ENCODE data around the gene HDGFL3. TPM values are rescaled to one million over a fixed set of nuclear protein-coding genes. Genes with fewer than 3 reads are reported as not detected.

The HDGFL3 gene
- total RNA-seq, 2 experiments from 2014 or later = 21.9 to 25.0 TPM

- Mint-ChIP-seq H3K27ac (no peak overlapping the region), H3K27me3 (peaks cover 2% of the 10 kb centered on the region), H3K9me3 (no peaks in the 10 kb centered on the region), H3K36me3 (ENCODE audit: low read depth) (peaks cover 38% of the 10 kb centered on the region), H3K4me3 (no peak overlapping the region), H3K4me1 (peaks cover 9% of the 10 kb centered on the region)
- POLR2A ChIA-PET = no interaction called here
- DNase-seq = no peak
- CTCF ChIA-PET = no interaction called here
Measured at GRCh38 chr15:83114856-83115255, 92.8 kb downstream of the HDGFL3 start.

DNA sequence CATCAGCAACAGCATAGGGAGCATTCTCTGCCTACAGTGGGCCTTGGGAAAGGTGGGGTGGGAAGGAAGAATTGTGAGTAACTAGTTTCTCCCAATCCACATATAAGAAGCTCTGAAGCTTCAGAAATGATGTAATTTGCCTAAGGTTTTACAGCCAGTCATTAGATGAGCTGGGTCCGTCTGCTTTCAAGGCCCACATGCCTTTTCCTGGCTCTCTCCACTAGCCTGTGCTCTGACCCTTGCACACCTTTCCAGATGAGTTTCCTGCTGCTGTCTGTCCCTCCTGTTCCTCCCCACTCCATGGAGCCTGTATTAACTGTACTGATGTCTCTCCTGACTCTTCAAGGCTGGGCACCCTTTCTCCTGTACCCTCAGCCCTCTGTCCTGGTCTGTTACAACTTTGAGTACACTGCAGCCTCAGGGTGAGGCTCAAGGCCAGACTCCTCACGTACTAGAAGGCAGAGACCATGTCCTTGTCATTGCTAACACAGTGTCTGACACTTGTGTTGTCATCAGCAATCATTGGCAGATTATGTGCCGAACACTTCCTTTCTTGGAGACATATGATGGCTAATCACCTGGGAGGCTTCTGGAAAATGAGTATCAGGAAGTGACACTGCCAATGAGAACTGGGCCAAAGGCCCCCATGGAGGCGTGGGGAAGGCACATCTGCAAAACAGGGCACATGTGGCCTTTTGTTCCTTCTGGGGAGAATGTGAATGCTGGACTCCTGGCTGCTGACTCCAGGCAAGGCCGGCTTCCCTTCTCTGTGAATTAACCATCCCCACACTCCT lies 93.5 kb downstream of the HDGFL3 start:
- H3K9me3 Mint-ChIP-seq = no peaks in the 10 kb centered on the region
- H3K4me3 Mint-ChIP-seq = no peak overlapping the region
- H3K27ac Mint-ChIP-seq = no peak overlapping the region
- peaks cover 15% of the 10 kb centered on the region for H3K4me1 Mint-ChIP-seq
- ChIA-PET CTCF (no interaction called here), POLR2A (no interaction called here)
- peaks cover 33% of the 10 kb centered on the region for H3K36me3 Mint-ChIP-seq (ENCODE audit: low read depth)
- H3K27me3 Mint-ChIP-seq = peaks cover 2% of the 10 kb centered on the region
- no peak for DNase-seq

DNA sequence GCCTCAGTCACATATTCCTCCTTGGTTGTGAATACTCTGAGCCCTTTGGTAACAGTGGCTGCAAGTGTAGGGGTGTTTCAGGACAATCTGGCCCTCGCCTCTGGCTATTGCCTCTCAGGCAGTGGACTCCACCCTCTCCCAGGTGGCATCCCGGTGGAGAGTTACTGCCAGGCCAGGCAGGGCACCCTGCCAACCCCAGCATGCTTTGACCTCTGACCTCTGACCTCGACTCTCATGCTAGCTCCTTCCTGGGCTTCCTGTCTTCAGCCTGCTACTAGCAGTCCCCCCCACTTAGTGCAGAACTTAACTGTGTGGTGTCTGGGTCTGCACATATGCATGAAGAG lies 94.7 kb downstream of the HDGFL3 start:
- H3K36me3 Mint-ChIP-seq (ENCODE audit: low read depth) = peaks cover 33% of the 10 kb centered on the region
- peaks cover 7% of the 10 kb centered on the region for H3K27me3 Mint-ChIP-seq
- no peak overlapping the region for H3K4me3 Mint-ChIP-seq
- peaks cover 27% of the 10 kb centered on the region for H3K4me1 Mint-ChIP-seq
- no peak overlapping the region for H3K27ac Mint-ChIP-seq
- DNase-seq = no peak
- ChIA-PET POLR2A (no interaction called here), CTCF (no interaction called here)
- H3K9me3 Mint-ChIP-seq = no peaks in the 10 kb centered on the region

GRCh38 chr15:83112233-83112955 lies 95.2 kb downstream of the HDGFL3 start:
- Mint-ChIP-seq H3K36me3 (ENCODE audit: low read depth) (peaks cover 33% of the 10 kb centered on the region), H3K27ac (no peak overlapping the region)
- CTCF ChIA-PET = no interaction called here

GRCh38 chr15:83111149-83111548 lies 96.5 kb downstream of the HDGFL3 start:
- Mint-ChIP-seq H3K27ac (no peak overlapping the region), H3K9me3 (no peaks in the 10 kb centered on the region), H3K4me3 (no peak overlapping the region), H3K27me3 (peaks cover 12% of the 10 kb centered on the region), H3K4me1 (peaks cover 30% of the 10 kb centered on the region), H3K36me3 (ENCODE audit: low read depth) (peaks cover 33% of the 10 kb centered on the region)
- ChIA-PET CTCF (interaction anchor here (1.2 kb wide), 1 partner anchor 10 kb away, joined by 4 read pairs; no protein-coding TSS in a partner anchor), POLR2A (no interaction called here)
- no peak for DNase-seq

More at GRCh38 chr15:83112233-83112955, 95.2 kb downstream of the HDGFL3 start:
- DNase-seq = no peak
- Mint-ChIP-seq H3K27me3 (peaks cover 7% of the 10 kb centered on the region), H3K4me3 (no peak overlapping the region), H3K9me3 (no peaks in the 10 kb centered on the region), H3K4me1 (peaks cover 27% of the 10 kb centered on the region)
- POLR2A ChIA-PET = no interaction called here

DNA sequence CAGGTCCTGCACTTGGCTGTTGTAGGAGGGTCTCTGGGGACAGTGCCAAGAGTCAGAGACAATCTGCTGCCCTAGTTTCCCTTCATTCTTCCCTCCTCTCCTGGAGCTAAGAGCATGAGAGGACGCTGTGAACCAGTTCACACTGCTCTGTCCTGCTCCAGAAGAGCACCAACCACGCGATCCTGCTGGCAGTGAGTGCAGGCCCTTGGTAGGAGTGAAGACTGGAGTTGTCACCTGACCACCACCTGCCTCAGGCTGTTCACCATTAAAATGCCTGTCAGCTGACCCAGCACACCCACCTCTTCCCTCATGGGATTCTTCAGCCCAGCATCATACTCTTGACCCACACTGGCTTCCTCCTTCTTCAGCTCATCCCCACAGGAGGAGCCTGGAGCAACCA lies 97.2 kb downstream of the HDGFL3 start:
- Mint-ChIP-seq H3K27me3 (peaks cover 17% of the 10 kb centered on the region), H3K27ac (no peak overlapping the region), H3K4me1 (peaks cover 30% of the 10 kb centered on the region), H3K36me3 (ENCODE audit: low read depth) (peaks cover 28% of the 10 kb centered on the region), H3K9me3 (no peaks in the 10 kb centered on the region), H3K4me3 (no peak overlapping the region)
- POLR2A ChIA-PET = no interaction called here
- CTCF ChIA-PET = interaction anchor here (1.2 kb wide), 1 partner anchor 9 kb away, joined by 4 read pairs; no protein-coding TSS in a partner anchor
- DNase-seq = no peak

GRCh38 chr15:83109532-83109931 lies 98.1 kb downstream of the HDGFL3 start:
- H3K27ac Mint-ChIP-seq = peak overlapping the region; percentile 14
- peaks cover 18% of the 10 kb centered on the region for H3K27me3 Mint-ChIP-seq
- ChIA-PET CTCF (interaction anchor here (1.1 kb wide), 1 partner anchor 37 kb away, joined by 4 read pairs; no protein-coding TSS in a partner anchor), POLR2A (no interaction called here)
- no peak for DNase-seq
- no peak overlapping the region for H3K4me3 Mint-ChIP-seq
- H3K9me3 Mint-ChIP-seq = no peaks in the 10 kb centered on the region
- peaks cover 23% of the 10 kb centered on the region for H3K36me3 Mint-ChIP-seq (ENCODE audit: low read depth)
- H3K4me1 Mint-ChIP-seq = peaks cover 30% of the 10 kb centered on the region

DNA sequence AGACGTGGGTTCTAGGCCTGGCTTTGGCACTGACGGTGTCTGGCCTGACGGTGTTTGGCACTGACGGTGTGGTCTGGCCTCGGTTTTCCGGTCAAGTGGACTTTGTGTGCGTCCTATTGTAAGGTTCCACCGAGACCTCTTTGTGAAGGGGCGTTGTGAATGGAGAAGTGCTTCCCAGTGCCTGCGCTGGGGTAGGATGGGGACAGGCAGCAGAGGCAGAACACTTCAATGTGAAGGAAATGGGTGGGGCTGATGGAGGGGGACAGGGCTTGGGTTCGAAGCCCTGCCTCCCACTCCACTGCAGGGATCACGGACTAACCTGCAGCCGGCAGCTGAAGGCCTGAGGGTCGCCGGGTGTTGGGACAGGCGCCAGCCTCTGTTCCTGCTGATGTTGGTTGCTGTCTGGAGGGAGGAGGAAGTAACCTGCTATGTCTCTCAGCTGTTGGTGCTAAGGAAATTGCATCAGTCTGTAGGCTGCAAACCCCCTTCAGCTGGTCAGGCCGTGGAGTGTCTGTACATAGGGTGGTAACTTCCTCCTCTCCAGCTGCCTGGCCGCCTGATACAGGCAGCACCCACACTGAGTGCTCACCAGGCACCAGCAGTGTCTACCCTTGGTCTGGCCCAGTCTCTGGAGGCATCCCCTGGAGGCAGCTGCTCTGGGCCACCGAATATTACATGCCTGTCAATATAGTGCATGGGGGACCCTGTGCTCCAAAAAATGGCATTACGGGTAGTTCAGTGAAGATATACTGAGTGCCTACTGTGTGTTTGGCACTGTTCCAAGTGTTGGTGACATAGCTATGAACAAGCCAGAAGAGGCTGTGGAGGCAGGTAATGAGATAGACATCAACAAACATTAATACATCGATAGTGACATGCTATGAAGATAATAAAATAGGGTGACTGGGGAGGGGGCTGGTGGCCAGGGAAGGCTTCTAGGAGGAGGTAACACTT lies 99.1 kb downstream of the HDGFL3 start:
- CTCF ChIA-PET = interaction anchor here (1.1 kb wide), 1 partner anchor 36 kb away, joined by 4 read pairs; no protein-coding TSS in a partner anchor
- POLR2A ChIA-PET = no interaction called here
- H3K27me3 Mint-ChIP-seq = peaks cover 23% of the 10 kb centered on the region
- peaks cover 30% of the 10 kb centered on the region for H3K4me1 Mint-ChIP-seq
- peak overlapping the region; percentile 85 for H3K27ac Mint-ChIP-seq
- DNase-seq = peak; percentile 38
- H3K9me3 Mint-ChIP-seq = no peaks in the 10 kb centered on the region
- H3K36me3 Mint-ChIP-seq (ENCODE audit: low read depth) = peaks cover 17% of the 10 kb centered on the region
- H3K4me3 Mint-ChIP-seq = peak overlapping the region; percentile 84

GRCh38 chr15:83107841-83108181 lies 99.8 kb downstream of the HDGFL3 start:
- ChIA-PET POLR2A (no interaction called here), CTCF (interaction anchor here (1.3 kb wide), 1 partner anchor 572 kb away, joined by 3 read pairs; no protein-coding TSS in a partner anchor)
- H3K4me3 Mint-ChIP-seq = peak overlapping the region; percentile 84
- no peaks in the 10 kb centered on the region for H3K9me3 Mint-ChIP-seq
- H3K27ac Mint-ChIP-seq = peak overlapping the region; percentile 85
- peaks cover 12% of the 10 kb centered on the region for H3K36me3 Mint-ChIP-seq (ENCODE audit: low read depth)
- no peak for DNase-seq
- H3K4me1 Mint-ChIP-seq = peaks cover 30% of the 10 kb centered on the region
- H3K27me3 Mint-ChIP-seq = peaks cover 23% of the 10 kb centered on the region

DNA sequence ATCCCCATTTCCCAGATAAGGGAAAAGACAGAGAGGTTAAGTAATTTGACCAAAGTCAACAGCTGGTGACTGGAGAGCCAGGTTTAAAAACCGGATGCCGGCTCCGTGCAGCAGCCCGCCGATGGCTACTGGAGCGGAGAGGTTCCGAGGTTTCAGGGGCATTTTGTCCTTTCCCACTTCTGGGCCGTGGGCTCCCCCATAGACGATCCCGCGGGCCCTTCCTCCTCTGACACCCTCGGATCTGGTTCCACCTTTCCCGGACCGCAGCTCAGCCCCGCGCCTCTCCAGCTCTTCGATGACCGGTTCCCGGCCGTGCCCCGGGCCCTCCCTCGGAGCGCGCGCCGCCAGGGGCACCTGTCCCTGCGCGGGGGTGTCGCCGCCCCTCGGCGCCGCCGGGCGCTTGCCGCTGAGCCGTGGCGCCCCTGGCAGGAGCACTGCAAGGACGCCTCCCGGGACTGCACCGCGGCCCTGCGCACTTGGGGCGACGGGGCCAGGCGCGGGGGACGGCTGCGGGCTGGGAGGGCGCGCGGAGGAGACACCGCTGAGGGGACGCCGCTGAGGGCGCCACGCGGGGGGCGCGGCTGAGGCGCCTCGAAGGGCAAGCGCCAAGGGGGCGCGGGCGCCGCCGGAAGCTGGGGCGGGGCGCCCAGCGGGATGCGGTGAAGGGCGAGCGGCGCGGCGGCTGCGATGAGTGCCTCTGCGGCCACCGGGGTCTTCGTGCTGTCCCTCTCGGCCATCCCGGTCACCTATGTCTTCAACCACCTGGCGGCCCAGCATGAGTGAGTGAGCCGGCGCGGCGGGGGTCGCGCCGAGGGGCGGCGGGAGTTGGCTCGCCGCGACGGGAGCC lies 100.4 kb downstream of the HDGFL3 start, which contains the start of gene TM6SF1:
TM6SF1 (plus strand) TSS at position 652 of the 847 bp plus-strand sequence; CDS start at position 688, 36 bp downstream.
- Mint-ChIP-seq H3K27me3 (peaks cover 28% of the 10 kb centered on the region), H3K36me3 (ENCODE audit: low read depth) (peaks cover 12% of the 10 kb centered on the region), H3K9me3 (no peaks in the 10 kb centered on the region), H3K4me3 (peak within 1 kb of the TSS; percentile 84), H3K4me1 (peaks cover 27% of the 10 kb centered on the region), H3K27ac (peak within 1 kb of the TSS; percentile 85)
- peak; percentile 30 for DNase-seq
- ChIA-PET POLR2A (no interaction called here), CTCF (interaction anchor here (1.3 kb wide), 1 partner anchor 572 kb away, joined by 3 read pairs; no protein-coding TSS in a partner anchor)

GRCh38 chr15:83105440-83105839 lies 102.2 kb downstream of the HDGFL3 start:
- H3K27ac Mint-ChIP-seq = no peak overlapping the region
- H3K27me3 Mint-ChIP-seq = peaks cover 38% of the 10 kb centered on the region
- H3K36me3 Mint-ChIP-seq (ENCODE audit: low read depth) = peaks cover 3% of the 10 kb centered on the region
- POLR2A ChIA-PET = no interaction called here
- CTCF ChIA-PET = interaction anchor here (0.9 to 1.3 kb wide), 2 partner anchors 11 to 56 kb away, joined by 3 read pairs; no protein-coding TSS in a partner anchor
- H3K9me3 Mint-ChIP-seq = no peaks in the 10 kb centered on the region
- peaks cover 24% of the 10 kb centered on the region for H3K4me1 Mint-ChIP-seq
- DNase-seq = no peak
- H3K4me3 Mint-ChIP-seq = no peak overlapping the region

- no peak for DNase-seq
- Mint-ChIP-seq H3K4me3 (no peak overlapping the region), H3K36me3 (ENCODE audit: low read depth) (no peaks in the 10 kb centered on the region), H3K9me3 (no peaks in the 10 kb centered on the region), H3K27me3 (peaks cover 48% of the 10 kb centered on the region), H3K27ac (no peak overlapping the region), H3K4me1 (peaks cover 15% of the 10 kb centered on the region)
- ChIA-PET POLR2A (no interaction called here), CTCF (no interaction called here)
Measured at GRCh38 chr15:83104141-83104540, 103.5 kb downstream of the HDGFL3 start.

All from activated CD4-positive, alpha-beta T cell treated with anti-CD3 and anti-CD28 coated beads, Interleukin-2, amount 10 ng/mL, durations not matched to agents 7 days and 5 days (primary cell).